Endothelial cell of umbilical vein (primary cell): ENCODE results near the gene SLC9A9.

ENCODE experiments used
- CTCF ChIP-seq, 2 donors: IDR thresholded peaks; 1 replicate in 1 of 2; 2 replicates in 1 of 2; pipeline ENCODE4 v1.5.1; 2011; ENCODE audit warnings: low read length in 2 of 2, mild to moderate bottlenecking in 2 of 2, moderate library complexity in 2 of 2, control low read depth in 1 of 2, inconsistent platforms in 1 of 2, low read depth in 1 of 2; ENCODE audit not compliant: insufficient read depth in 1 of 2; ENCODE audit errors: extremely low read depth in 1 of 2
- EZH2 ChIP-seq: IDR thresholded peaks from 2 replicates; pipeline ENCODE4 v1.6.1; 2012; ENCODE audit warnings: borderline replicate concordance, low read depth, mild to moderate bottlenecking, moderate library complexity, low read length, inconsistent platforms; ENCODE audit not compliant: severe bottlenecking

- no peak for TF ChIP-seq EZH2
- no peak for TF ChIP-seq CTCF (IDR thresholded peaks at IDR 0.05; ENCODE audit: extremely low read depth in 1 of 2, insufficient read depth in 1 of 2, low read depth in 1 of 2, low read length in 2 of 2)
These were observed 53.3 kb downstream of the SLC9A9 start for GRCh38 chr3:143794793-143795462.
